PFSK-1 (cell line): ENCODE results near the gene KDM4B.

ENCODE experiments used
- POLR2AphosphoS5 ChIP-seq: IDR thresholded peaks from 2 replicates; pipeline ENCODE4 v1.6.1; 2012; ENCODE audit warnings: low read depth, mild to moderate bottlenecking, control low read depth, low read length, moderate library complexity
- REST ChIP-seq, 2 experiments: IDR thresholded peaks; 2 replicates each; pipeline versions ENCODE4 v1.6.1 to v1.8.0; 2011 to 2012; ENCODE audit warnings: low read depth in 2 of 2, low read length in 2 of 2, control low read depth in 1 of 2, inconsistent platforms in 1 of 2, mild to moderate bottlenecking in 1 of 2, moderate library complexity in 1 of 2; ENCODE audit not compliant: insufficient read depth in 1 of 2
- SIN3A ChIP-seq: IDR thresholded peaks from 2 replicates; pipeline ENCODE4 v1.6.1; 2012; ENCODE audit warnings: mild to moderate bottlenecking, low read length, moderate library complexity, borderline replicate concordance; ENCODE audit not compliant: insufficient read depth
- TAF1 ChIP-seq: IDR thresholded peaks from 2 replicates; pipeline ENCODE4 v1.6.1; 2012; ENCODE audit warnings: low read length, control low read depth, borderline replicate concordance; ENCODE audit not compliant: insufficient read depth

- no peak for TF ChIP-seq REST (IDR thresholded peaks at IDR 0.05; ENCODE audit: insufficient read depth in 1 of 2, low read depth in 2 of 2, low read length in 2 of 2)
- TF ChIP-seq SIN3A = no peak
- no peak for TF ChIP-seq POLR2AphosphoS5
- no peak for TF ChIP-seq TAF1
Observed at GRCh38 chr19:5154129-5154798, 185.4 kb downstream of the KDM4B start.
